ENCODE measurements around the gene SACM1L.

SACM1L gene

DNA sequence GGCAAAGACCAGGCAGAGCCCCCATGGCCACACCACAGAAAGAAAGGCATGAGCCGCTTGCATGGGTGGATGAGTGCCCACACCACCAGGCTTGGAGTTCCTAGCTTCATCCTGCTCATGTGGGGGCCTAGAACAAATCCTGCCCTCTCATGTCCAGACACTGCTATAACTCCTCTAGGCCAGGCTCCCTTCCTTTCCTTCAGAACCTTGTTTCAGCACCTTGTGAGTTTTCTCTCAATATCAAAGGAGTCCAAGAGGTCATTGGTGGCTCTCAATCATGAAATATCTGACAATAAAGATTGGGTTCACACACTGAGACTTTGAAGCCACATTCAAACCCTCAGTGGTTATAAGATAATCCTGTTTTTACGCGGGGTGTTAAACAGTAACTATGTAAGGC is 94.5 kb downstream of the SACM1L start:
- no peak overlapping the region for H3K27ac ChIP-seq
- H3K36me3 ChIP-seq (ENCODE audit: control insufficient read depth, insufficient read depth, low read length): no peaks in the 10 kb centered on the region
- no peaks in the 10 kb centered on the region for H3K27me3 ChIP-seq (ENCODE audit: control insufficient read depth, insufficient read depth, low read length)
- no peaks in the 10 kb centered on the region for H3K79me2 ChIP-seq
- no peaks in the 10 kb centered on the region for H3K9me3 ChIP-seq (ENCODE audit: control insufficient read depth, low read length)
- no peak overlapping the region for H3K4me3 ChIP-seq (ENCODE audit: low read depth, low read length)
- no peak overlapping the region for H3K4me2 ChIP-seq (ENCODE audit: low read length)
- H2AFZ ChIP-seq: no peak overlapping the region
- no peak for TF ChIP-seq CTCF (IDR thresholded peaks at IDR 0.05)
- no peak overlapping the region for H3K9ac ChIP-seq
- no peaks in the 10 kb centered on the region for H3K4me1 ChIP-seq

GRCh38 chr3:45785605-45786150 is 96.5 kb downstream of the SACM1L start:
- no peak for TF ChIP-seq CTCF (IDR thresholded peaks at IDR 0.05)
- no peaks in the 10 kb centered on the region for H3K36me3 ChIP-seq (ENCODE audit: control insufficient read depth, insufficient read depth, low read length)
- H3K27me3 ChIP-seq (ENCODE audit: control insufficient read depth, insufficient read depth, low read length): no peaks in the 10 kb centered on the region
- H3K27ac ChIP-seq: no peak overlapping the region
- H3K4me1 ChIP-seq: no peaks in the 10 kb centered on the region
- no peaks in the 10 kb centered on the region for H3K79me2 ChIP-seq
- H3K4me3 ChIP-seq (ENCODE audit: low read depth, low read length): no peak overlapping the region
- H3K9me3 ChIP-seq (ENCODE audit: control insufficient read depth, low read length): peaks cover 6% of the 10 kb centered on the region
- no peak overlapping the region for H2AFZ ChIP-seq
- H3K9ac ChIP-seq: no peak overlapping the region
- H3K4me2 ChIP-seq (ENCODE audit: low read length): no peak overlapping the region

DNA sequence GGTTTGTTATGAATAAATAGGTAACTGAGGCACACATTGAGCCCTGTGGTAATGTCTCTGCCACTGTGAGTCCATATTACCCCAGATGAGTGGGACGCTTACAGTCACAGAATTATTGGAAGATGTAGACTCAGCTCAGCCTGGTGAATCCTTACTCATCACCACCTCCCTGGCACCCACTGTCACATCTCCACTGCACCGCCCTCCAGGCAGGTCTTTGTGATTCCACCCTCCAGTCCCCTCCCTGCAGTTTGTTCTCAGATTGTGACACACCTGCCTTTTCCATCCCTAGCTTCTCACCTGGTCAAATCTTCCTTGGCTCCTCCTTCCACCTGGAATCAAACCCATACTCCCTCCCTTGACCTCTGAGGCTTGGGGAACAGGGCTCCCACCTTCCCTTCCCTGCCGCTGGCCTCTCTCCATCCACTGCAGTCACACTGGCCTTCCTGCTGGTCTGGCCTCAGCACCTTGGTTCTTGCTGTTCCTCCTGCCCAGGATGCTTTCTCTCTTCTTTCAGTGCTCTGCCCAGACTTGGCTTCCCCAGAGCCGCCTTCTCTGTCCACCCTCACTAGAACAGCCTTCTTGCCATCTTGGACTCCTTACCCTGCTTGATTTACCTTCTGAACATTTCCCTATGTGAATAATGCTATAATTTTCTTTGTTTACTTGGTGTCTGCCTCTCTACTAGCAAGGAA is 97.8 kb downstream of the SACM1L start:
- no peaks in the 10 kb centered on the region for H3K79me2 ChIP-seq
- H3K4me2 ChIP-seq (ENCODE audit: low read length): no peak overlapping the region
- H3K9me3 ChIP-seq (ENCODE audit: control insufficient read depth, low read length): peaks cover 6% of the 10 kb centered on the region
- no peak overlapping the region for H2AFZ ChIP-seq
- no peak for TF ChIP-seq CTCF (IDR thresholded peaks at IDR 0.05)
- H3K27me3 ChIP-seq (ENCODE audit: control insufficient read depth, insufficient read depth, low read length): no peaks in the 10 kb centered on the region
- no peaks in the 10 kb centered on the region for H3K36me3 ChIP-seq (ENCODE audit: control insufficient read depth, insufficient read depth, low read length)
- no peak overlapping the region for H3K9ac ChIP-seq
- H3K4me1 ChIP-seq: no peaks in the 10 kb centered on the region
- H3K4me3 ChIP-seq (ENCODE audit: low read depth, low read length): no peak overlapping the region
- no peak overlapping the region for H3K27ac ChIP-seq

GRCh38 chr3:45787551-45787950 is 98.4 kb downstream of the SACM1L start:
- H3K4me1 ChIP-seq: no peaks in the 10 kb centered on the region
- no peak overlapping the region for H2AFZ ChIP-seq
- no peak overlapping the region for H3K4me2 ChIP-seq (ENCODE audit: low read length)
- no peak overlapping the region for H3K27ac ChIP-seq
- H3K79me2 ChIP-seq: no peaks in the 10 kb centered on the region
- H3K9me3 ChIP-seq (ENCODE audit: control insufficient read depth, low read length): peaks cover 6% of the 10 kb centered on the region
- H3K36me3 ChIP-seq (ENCODE audit: control insufficient read depth, insufficient read depth, low read length): no peaks in the 10 kb centered on the region
- H3K4me3 ChIP-seq (ENCODE audit: low read depth, low read length): no peak overlapping the region
- TF ChIP-seq CTCF (IDR thresholded peaks at IDR 0.05): no peak
- no peaks in the 10 kb centered on the region for H3K27me3 ChIP-seq (ENCODE audit: control insufficient read depth, insufficient read depth, low read length)
- no peak overlapping the region for H3K9ac ChIP-seq
